GM12878 (cell line): ENCODE data around the gene DENND2C. TPM values are rescaled to one million over a fixed set of nuclear protein-coding genes. Genes with fewer than 3 reads are reported as not detected.

Source experiments
- ATAC-seq: fragments of 200-7000 bp; cut with Tn5 transposase; 3 replicates; pipeline ENCODE4 v1.9.1; 2020; ENCODE audit warnings: mild to moderate bottlenecking, moderate library complexity
- BruUV-seq: library from RNA; stranded (reverse); fragments of 400-500 nt; replicated peaks from 2 replicates; lab custom pipeline; 2021; lab: Mats Ljungman, UMichigan
- CTCF ChIA-PET: fragments of 300-600 bp; sonication (Branson Sonifier 250); formaldehyde crosslinking; extraction: SDS; loops from one replicate; lab custom pipeline; 2021; ENCODE audit warnings: inconsistent platforms; lab: Yijun Ruan, JAX
- POLR2A ChIA-PET: fragments of 350-600 bp; formaldehyde crosslinking; extraction: SDS; loops from one replicate; lab custom pipeline; 2021; ENCODE audit warnings: inconsistent platforms; lab: Charles Lee
- RAD21 ChIA-PET: fragments of 300-600 bp; sonication (Branson Sonifier 250); formaldehyde crosslinking; loops from one replicate; lab custom pipeline; 2023; ENCODE audit warnings: antibody characterized with exemption; ENCODE audit not compliant: unreplicated experiment; lab: Charles Lee
- SMC1A ChIA-PET: fragments of 300-600 bp; sonication (Branson Sonifier 250); formaldehyde crosslinking; loops from one replicate; lab custom pipeline; 2023; ENCODE audit not compliant: unreplicated experiment, uncharacterized antibody; lab: Charles Lee
- DNase-seq: peaks from one replicate; pipeline ENCODE4 v3.0.0-alpha.2; 2011; ENCODE audit warnings: low read depth, low spot score
- FAIRE-seq: peaks from 3 replicates; lab custom pipeline; 2011; peaks lifted over from hg19 to GRCh38; lab: Jason Lieb, UNC
- H2AFZ ChIP-seq: 2 replicates; pipeline ENCODE4 v1.6.0; 2011; ENCODE audit warnings: low read depth, low read length, control low read depth; ENCODE audit not compliant: control insufficient read depth
- H3K27ac ChIP-seq: 2 replicates; pipeline ENCODE4 v1.5.1; 2011; ENCODE audit warnings: control low read depth; ENCODE audit not compliant: control insufficient read depth, insufficient read depth
- H3K27me3 ChIP-seq, 2 experiments: replicated peaks in 1 of 2; 2 replicates each; pipeline versions ENCODE4 v1.6.0 to v1.6.1; 2011; ENCODE audit warnings: low read length in 1 of 2; ENCODE audit not compliant: control insufficient read depth in 2 of 2, insufficient read depth in 2 of 2
- H3K36me3 ChIP-seq, 2 experiments: 2 replicates each; pipeline ENCODE4 v1.5.1; 2011; ENCODE audit warnings: low read length in 1 of 2; ENCODE audit not compliant: control insufficient read depth in 2 of 2, insufficient read depth in 2 of 2
- H3K4me1 ChIP-seq: 2 replicates; pipeline ENCODE4 v1.6.1; 2011; ENCODE audit warnings: mild to moderate bottlenecking, low read length, moderate library complexity, mixed read lengths; ENCODE audit not compliant: control insufficient read depth, insufficient read depth
- H3K4me2 ChIP-seq: 2 replicates; pipeline ENCODE4 v1.6.0; 2011; ENCODE audit warnings: control low read depth; ENCODE audit not compliant: control insufficient read depth, insufficient read depth
- H3K4me3 ChIP-seq: fragments of 200-600 bp; sonication (generic); 2 replicates; pipeline ENCODE4 v1.5.1; 2016
- H3K79me2 ChIP-seq: 2 replicates; pipeline ENCODE4 v1.6.0; 2011; ENCODE audit warnings: low read length; ENCODE audit not compliant: control insufficient read depth, insufficient read depth
- H3K9ac ChIP-seq: 2 replicates; pipeline ENCODE4 v1.8.0; 2011; ENCODE audit warnings: low read length, control low read depth, mixed read lengths; ENCODE audit not compliant: control insufficient read depth, insufficient read depth
- H3K9me3 ChIP-seq: replicated peaks from 3 replicates; pipeline ENCODE4 v1.5.1; 2011; ENCODE audit warnings: mild to moderate bottlenecking, low read length; ENCODE audit not compliant: control insufficient read depth, insufficient read depth
- H4K20me1 ChIP-seq: 2 replicates; pipeline ENCODE4 v1.6.0; 2011; ENCODE audit not compliant: control insufficient read depth, insufficient read depth
- CBX3 ChIP-seq: fragments of 200-600 bp; sonication (generic); IDR thresholded peaks from 2 replicates; pipeline ENCODE4 v1.6.1; 2016; ENCODE audit warnings: low read depth, borderline replicate concordance
- CBX5 ChIP-seq: sonication (generic); IDR thresholded peaks from 2 replicates; pipeline ENCODE4 v1.6.1; 2016; ENCODE audit warnings: low read depth, moderate library complexity, mild to moderate bottlenecking, inconsistent platforms
- EZH2 ChIP-seq: IDR thresholded peaks from 2 replicates; pipeline ENCODE4 v1.6.1; 2012; ENCODE audit warnings: low read depth, mild to moderate bottlenecking, control low read depth, inconsistent platforms, low read length, borderline replicate concordance; ENCODE audit not compliant: control insufficient read depth
- MTA2 ChIP-seq: fragments of 450-650 bp; IDR thresholded peaks from 2 replicates; pipeline ENCODE4 v1.6.1; 2016; ENCODE audit warnings: low read depth, mild to moderate bottlenecking, moderate library complexity
- NFXL1 ChIP-seq: fragments of 450-650 bp; IDR thresholded peaks from 2 replicates; pipeline ENCODE4 v1.6.1; 2017; ENCODE audit warnings: antibody characterized with exemption, mild to moderate bottlenecking, borderline replicate concordance
- PAX5 ChIP-seq: IDR thresholded peaks from 2 replicates; pipeline ENCODE4 v1.6.1; 2011; ENCODE audit warnings: low read depth, low read length, borderline replicate concordance
- POLR2A ChIP-seq: IDR thresholded peaks from 2 replicates; pipeline ENCODE4 v1.6.1; 2011; ENCODE audit warnings: low read depth, mild to moderate bottlenecking, low read length
- POU2F2 ChIP-seq: IDR thresholded peaks from 3 replicates; pipeline ENCODE4 v1.6.1; 2011; ENCODE audit warnings: low read depth, mild to moderate bottlenecking, low read length, borderline replicate concordance
- RCOR1 ChIP-seq: conservative IDR thresholded peaks from 2 replicates; pipeline ENCODE4 v1.6.1; 2012; ENCODE audit warnings: low read depth, low read length, improper control_type of control experiment
- SMARCA5 ChIP-seq: fragments of 450-650 bp; IDR thresholded peaks from 2 replicates; pipeline ENCODE4 v1.6.1; 2017; ENCODE audit warnings: mild to moderate bottlenecking
- SPI1 ChIP-seq: IDR thresholded peaks from 2 replicates; pipeline ENCODE4 v1.6.1; 2011; ENCODE audit warnings: low read depth, mild to moderate bottlenecking, low read length, moderate library complexity, borderline replicate concordance; ENCODE audit not compliant: insufficient read depth
- WGBS: methylation state at CpG from one replicate; pipeline ENCODE4 v1.1.6; 2016; ENCODE audit warnings: low lambda C conversion rate; ENCODE audit not compliant: insufficient replicate concordance, insufficient coverage; ENCODE audit errors: missing lambda C conversion rate; 5-methylcytosine and 5-hydroxymethylcytosine counted together
- in situ Hi-C: fragments of 300-500 bp; cut with MboI; formaldehyde crosslinking; loops from 9 replicates; pipeline ENCODE4 v1.14.3; 2018; ENCODE audit warnings: mixed read lengths
- intact Hi-C: fragments of 100-400 bp; cut with micrococcal nuclease; formaldehyde crosslinking; loops from one replicate; pipeline ENCODE4 v1.14.2; 2022; ENCODE audit not compliant: unreplicated experiment
- polyA plus RNA-seq, 11 experiments: library from polyadenylated mRNA; depleted of rRNA in 4 of 11; unstranded in 6 of 11; stranded (reverse) in 5 of 11; fragments of >200 nt; fragmentation: Nextera tagmentation in 4 of 11; fragmentation: Illumina TruSeq in 1 of 11; extraction: Ambion mirVana in 4 of 11; extraction: Trizol in 1 of 11; gene quantifications; 1 replicate in 1 of 11; 2 replicates in 10 of 11; pipeline versions ENCODE4 v1.2.1 to v1.2.3, GENCODE V29; 2011 to 2016; ENCODE audit warnings: inconsistent platforms in 2 of 11, missing spikeins in 2 of 11, low read depth in 1 of 11
- total RNA-seq, 4 experiments: library from RNA; depleted of rRNA in 3 of 4; stranded (reverse); fragments of >200 nt in 3 of 4; fragmentation: Illumina TruSeq in 1 of 4; extraction: Trizol in 1 of 4; gene quantifications; 2 replicates each; pipeline versions ENCODE4 v1.2.1 to v1.2.3, GENCODE V29; 2013 to 2021
- TF ChIP-seq, protein P1 (sequence below): IDR thresholded peaks from 2 replicates; pipeline ENCODE4 v1.6.1; 2011; ENCODE audit warnings: low read depth, low read length, improper control_type of control experiment, borderline replicate concordance
- TF ChIP-seq, protein P2 (sequence below): IDR thresholded peaks from 2 replicates; pipeline ENCODE4 v1.6.1; 2011; ENCODE audit warnings: borderline replicate concordance, low read depth, mild to moderate bottlenecking, moderate library complexity, low read length; ENCODE audit not compliant: insufficient read depth, poor library complexity, severe bottlenecking
- TF ChIP-seq, protein P3 (sequence below): fragments of 150-350 bp; IDR thresholded peaks from 2 replicates; pipeline ENCODE4 v1.6.1; 2016; ENCODE audit warnings: low read depth, low read length
- TF ChIP-seq, protein P4 (sequence below): fragments of 450-650 bp; IDR thresholded peaks from 2 replicates; pipeline ENCODE4 v1.6.1; 2018; ENCODE audit warnings: mild to moderate bottlenecking, low read depth, moderate library complexity; ENCODE audit not compliant: partially characterized antibody

Gene DENND2C
- total and polyA plus RNA-seq, 10 of the 15 experiments (the other 5 are each of a cell fraction or from before 2014, with no cell fraction given), result 0.01 to 0.10 (median 0.06) TPM; not detected in 3

DNA sequence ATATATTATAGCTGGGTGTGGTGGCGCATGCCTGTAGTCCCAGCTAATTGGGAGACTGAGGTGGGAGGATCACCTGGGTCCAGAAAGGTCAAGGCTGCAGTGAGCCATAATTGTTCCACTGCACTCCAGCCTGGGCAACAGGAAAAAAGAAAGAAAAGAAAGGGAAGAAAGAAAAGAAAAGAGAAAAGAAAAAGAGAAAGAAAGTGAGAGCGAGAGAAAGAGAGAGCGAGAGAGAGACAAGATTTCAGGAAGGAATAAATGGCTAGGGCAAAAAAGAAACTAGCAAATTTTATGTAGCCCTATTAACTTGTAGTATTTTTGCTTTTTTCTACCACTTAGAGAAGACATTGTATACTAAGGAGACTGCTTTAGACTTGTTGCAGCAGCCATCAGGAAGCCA lies 40.5 kb upstream of the DENND2C start (continued):
- TF ChIP-seq CBX5, result no peak
- TF ChIP-seq, all 136 proteins: peak for 0

DNA sequence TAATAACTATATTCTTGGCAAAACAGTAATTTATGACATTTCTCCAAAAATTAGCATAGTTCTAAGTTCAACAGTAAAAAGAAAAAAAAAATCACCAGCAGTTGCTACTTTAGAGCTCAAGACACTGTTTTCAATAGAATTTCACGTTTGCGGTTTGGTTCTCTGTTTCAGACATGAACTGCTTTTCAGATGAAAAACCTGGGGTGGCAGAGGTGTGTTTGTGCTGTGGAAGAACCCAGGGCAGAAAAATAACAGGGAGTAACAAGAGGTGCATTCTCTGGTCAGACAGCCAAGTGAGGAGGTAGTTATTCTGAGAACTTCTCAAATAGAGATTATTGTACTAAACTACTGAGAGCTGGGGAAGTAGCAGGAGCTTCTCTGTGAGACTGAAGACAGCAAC lies 37.8 kb upstream of the DENND2C start:
- Histone ChIP-seq H3K79me2 (no peaks in the 10 kb centered on the region; the same call in none of the 2 replicates), H3K27ac (no peak overlapping the region), H3K4me2 (no peak overlapping the region), H3K36me3 (peaks cover 3 to 29% of the 10 kb centered on the region in 2 experiments), H3K4me3 (no peak overlapping the region), H4K20me1 (no peaks in the 10 kb centered on the region), H3K9me3 (no peaks in the 10 kb centered on the region), H3K9ac (no peak overlapping the region), H2AFZ (no peak overlapping the region), H3K27me3 (no peaks in the 10 kb centered on the region), H3K4me1 (no peaks in the 10 kb centered on the region)
- POLR2A ChIA-PET, result no interaction called here
- in situ Hi-C loops, result no loop called here
- FAIRE-seq (no peak), DNase-seq (no peak), ATAC-seq (no peak)
- SMC1A ChIA-PET, result interaction anchor here (1.7 kb wide), 1 partner anchor 8 kb away, joined by 6 read pairs; the partner anchor contains the start of gene NRAS
- CTCF ChIA-PET, result interaction anchor here (0.6 kb wide), 1 partner anchor 1374 kb away, joined by 3 read pairs; no protein-coding TSS in a partner anchor
- 98% methylated on average over 2 of the region's 2 CpGs for WGBS
- RAD21 ChIA-PET, result no interaction called here
- no TSS peak for BruUV-seq
- intact Hi-C loops, result no loop called here
- TF ChIP-seq, protein P1, sequence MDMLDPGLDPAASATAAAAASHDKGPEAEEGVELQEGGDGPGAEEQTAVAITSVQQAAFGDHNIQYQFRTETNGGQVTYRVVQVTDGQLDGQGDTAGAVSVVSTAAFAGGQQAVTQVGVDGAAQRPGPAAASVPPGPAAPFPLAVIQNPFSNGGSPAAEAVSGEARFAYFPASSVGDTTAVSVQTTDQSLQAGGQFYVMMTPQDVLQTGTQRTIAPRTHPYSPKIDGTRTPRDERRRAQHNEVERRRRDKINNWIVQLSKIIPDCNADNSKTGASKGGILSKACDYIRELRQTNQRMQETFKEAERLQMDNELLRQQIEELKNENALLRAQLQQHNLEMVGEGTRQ, result no peak
- TF ChIP-seq POLR2A (no peak), RCOR1 (no peak), PAX5 (no peak), NFXL1 (no peak), EZH2 (no peak), CBX3 (no peak), MTA2 (no peak), SMARCA5 (no peak), SPI1 (no peak), POU2F2 (no peak)
- TF ChIP-seq, protein P2, sequence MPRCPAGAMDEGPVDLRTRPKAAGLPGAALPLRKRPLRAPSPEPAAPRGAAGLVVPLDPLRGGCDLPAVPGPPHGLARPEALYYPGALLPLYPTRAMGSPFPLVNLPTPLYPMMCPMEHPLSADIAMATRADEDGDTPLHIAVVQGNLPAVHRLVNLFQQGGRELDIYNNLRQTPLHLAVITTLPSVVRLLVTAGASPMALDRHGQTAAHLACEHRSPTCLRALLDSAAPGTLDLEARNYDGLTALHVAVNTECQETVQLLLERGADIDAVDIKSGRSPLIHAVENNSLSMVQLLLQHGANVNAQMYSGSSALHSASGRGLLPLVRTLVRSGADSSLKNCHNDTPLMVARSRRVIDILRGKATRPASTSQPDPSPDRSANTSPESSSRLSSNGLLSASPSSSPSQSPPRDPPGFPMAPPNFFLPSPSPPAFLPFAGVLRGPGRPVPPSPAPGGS, result no peak
- TF ChIP-seq, protein P3, sequence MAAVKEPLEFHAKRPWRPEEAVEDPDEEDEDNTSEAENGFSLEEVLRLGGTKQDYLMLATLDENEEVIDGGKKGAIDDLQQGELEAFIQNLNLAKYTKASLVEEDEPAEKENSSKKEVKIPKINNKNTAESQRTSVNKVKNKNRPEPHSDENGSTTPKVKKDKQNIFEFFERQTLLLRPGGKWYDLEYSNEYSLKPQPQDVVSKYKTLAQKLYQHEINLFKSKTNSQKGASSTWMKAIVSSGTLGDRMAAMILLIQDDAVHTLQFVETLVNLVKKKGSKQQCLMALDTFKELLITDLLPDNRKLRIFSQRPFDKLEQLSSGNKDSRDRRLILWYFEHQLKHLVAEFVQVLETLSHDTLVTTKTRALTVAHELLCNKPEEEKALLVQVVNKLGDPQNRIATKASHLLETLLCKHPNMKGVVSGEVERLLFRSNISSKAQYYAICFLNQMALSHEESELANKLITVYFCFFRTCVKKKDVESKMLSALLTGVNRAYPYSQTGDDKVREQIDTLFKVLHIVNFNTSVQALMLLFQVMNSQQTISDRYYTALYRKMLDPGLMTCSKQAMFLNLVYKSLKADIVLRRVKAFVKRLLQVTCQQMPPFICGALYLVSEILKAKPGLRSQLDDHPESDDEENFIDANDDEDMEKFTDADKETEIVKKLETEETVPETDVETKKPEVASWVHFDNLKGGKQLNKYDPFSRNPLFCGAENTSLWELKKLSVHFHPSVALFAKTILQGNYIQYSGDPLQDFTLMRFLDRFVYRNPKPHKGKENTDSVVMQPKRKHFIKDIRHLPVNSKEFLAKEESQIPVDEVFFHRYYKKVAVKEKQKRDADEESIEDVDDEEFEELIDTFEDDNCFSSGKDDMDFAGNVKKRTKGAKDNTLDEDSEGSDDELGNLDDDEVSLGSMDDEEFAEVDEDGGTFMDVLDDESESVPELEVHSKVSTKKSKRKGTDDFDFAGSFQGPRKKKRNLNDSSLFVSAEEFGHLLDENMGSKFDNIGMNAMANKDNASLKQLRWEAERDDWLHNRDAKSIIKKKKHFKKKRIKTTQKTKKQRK, result no peak
- TF ChIP-seq, protein P4, sequence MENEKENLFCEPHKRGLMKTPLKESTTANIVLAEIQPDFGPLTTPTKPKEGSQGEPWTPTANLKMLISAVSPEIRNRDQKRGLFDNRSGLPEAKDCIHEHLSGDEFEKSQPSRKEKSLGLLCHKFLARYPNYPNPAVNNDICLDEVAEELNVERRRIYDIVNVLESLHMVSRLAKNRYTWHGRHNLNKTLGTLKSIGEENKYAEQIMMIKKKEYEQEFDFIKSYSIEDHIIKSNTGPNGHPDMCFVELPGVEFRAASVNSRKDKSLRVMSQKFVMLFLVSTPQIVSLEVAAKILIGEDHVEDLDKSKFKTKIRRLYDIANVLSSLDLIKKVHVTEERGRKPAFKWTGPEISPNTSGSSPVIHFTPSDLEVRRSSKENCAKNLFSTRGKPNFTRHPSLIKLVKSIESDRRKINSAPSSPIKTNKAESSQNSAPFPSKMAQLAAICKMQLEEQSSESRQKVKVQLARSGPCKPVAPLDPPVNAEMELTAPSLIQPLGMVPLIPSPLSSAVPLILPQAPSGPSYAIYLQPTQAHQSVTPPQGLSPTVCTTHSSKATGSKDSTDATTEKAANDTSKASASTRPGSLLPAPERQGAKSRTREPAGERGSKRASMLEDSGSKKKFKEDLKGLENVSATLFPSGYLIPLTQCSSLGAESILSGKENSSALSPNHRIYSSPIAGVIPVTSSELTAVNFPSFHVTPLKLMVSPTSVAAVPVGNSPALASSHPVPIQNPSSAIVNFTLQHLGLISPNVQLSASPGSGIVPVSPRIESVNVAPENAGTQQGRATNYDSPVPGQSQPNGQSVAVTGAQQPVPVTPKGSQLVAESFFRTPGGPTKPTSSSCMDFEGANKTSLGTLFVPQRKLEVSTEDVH, result no peak
